Brain microvascular endothelial cell (primary cell): ENCODE results near the gene DBH.

Experiments
- DNase-seq: peaks from one replicate; pipeline ENCODE4 v3.0.0-alpha.2; 2020
- H3K27ac ChIP-seq: fragments of 250-450 bp; sonication (Bioruptor Pico); 2 replicates; pipeline ENCODE4 v1.5.1; 2020; ENCODE audit warnings: mild to moderate bottlenecking, moderate library complexity
- H3K27me3 ChIP-seq: fragments of 250-450 bp; sonication (Bioruptor Pico); replicated peaks from 2 replicates; pipeline ENCODE4 v1.5.1; 2020; ENCODE audit warnings: mild to moderate bottlenecking
- H3K36me3 ChIP-seq: fragments of 250-450 bp; sonication (Bioruptor Pico); replicated peaks from 2 replicates; pipeline ENCODE4 v1.5.1; 2020; ENCODE audit warnings: mild to moderate bottlenecking
- H3K4me3 ChIP-seq: 2 replicates; pipeline ENCODE4 v1.5.1; 2011; ENCODE audit warnings: low read depth, mild to moderate bottlenecking, control low read depth, low read length, moderate library complexity
- CTCF ChIP-seq: IDR thresholded peaks from 2 replicates; pipeline ENCODE4 v1.5.1; 2011; ENCODE audit warnings: low read depth, mild to moderate bottlenecking, moderate library complexity, low read length, control low read depth, inconsistent platforms; ENCODE audit errors: missing control alignments
- in situ Hi-C: cut with HindIII; loops from 2 replicates; pipeline ENCODE4 v1.10.0; 2017; ENCODE audit warnings: low sequenced_read_pairs, low pct_ligation_motif_present

Gene DBH

DNA sequence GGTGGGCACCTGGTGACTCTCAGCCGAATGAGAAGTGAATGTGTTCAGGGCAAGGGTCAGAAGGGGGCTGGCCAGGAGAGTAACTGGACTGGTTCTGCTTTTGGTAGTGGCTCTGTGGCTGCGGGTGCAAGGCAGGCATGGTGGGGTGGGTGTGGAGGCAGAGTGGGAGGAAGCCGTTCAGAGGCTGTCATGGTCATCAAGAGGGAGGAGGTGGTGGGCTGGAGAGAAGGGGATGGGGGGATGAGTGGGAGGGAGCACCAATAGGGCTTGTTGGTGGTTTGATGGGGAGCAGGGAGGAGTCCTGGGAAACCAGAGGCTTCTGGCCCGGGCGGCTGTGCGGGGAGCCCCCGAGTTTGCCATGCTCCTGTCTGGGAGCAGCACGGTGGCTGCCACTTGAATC lies 40.3 kb upstream of the DBH start:
- DNase-seq = no peak
- Histone ChIP-seq H3K27ac (no peak overlapping the region), H3K27me3 (no peaks in the 10 kb centered on the region), H3K4me3 (no peak overlapping the region), H3K36me3 (no peaks in the 10 kb centered on the region)
- in situ Hi-C loops = no loop called here
- TF ChIP-seq CTCF = no peak

- no peaks in the 10 kb centered on the region for H3K27me3 ChIP-seq
- no peak for TF ChIP-seq CTCF
- in situ Hi-C loops = no loop called here
- no peak for DNase-seq
- no peak overlapping the region for H3K4me3 ChIP-seq
- H3K27ac ChIP-seq = no peak overlapping the region
- H3K36me3 ChIP-seq = no peaks in the 10 kb centered on the region
Measured at GRCh38 chr9:133597316-133597957, 38.7 kb upstream of the DBH start.

DNA sequence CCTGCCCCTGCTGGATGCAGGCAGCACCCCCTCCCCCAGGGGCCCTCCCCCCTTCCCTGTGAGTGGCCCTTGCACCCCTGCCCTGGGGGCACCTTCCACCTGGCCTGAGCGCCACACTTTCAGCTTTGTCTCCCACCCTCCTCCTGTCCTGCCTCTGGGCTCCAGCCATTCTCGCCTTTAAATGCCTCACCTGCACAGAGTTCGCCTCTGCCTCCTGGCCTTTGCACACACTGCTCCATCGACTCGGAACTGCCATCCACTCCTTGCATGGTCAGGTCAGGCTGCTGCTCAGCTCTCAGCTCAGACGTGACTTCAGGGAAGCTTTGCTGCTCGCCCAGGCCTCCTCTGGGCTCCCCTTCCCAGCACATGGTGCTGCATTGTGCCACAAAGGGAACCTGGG lies 37.2 kb upstream of the DBH start:
- H3K27me3 ChIP-seq = no peaks in the 10 kb centered on the region
- H3K27ac ChIP-seq = no peak overlapping the region
- in situ Hi-C loops = no loop called here
- no peak for DNase-seq
- no peaks in the 10 kb centered on the region for H3K36me3 ChIP-seq
- TF ChIP-seq CTCF = no peak
- H3K4me3 ChIP-seq = no peak overlapping the region

DNA sequence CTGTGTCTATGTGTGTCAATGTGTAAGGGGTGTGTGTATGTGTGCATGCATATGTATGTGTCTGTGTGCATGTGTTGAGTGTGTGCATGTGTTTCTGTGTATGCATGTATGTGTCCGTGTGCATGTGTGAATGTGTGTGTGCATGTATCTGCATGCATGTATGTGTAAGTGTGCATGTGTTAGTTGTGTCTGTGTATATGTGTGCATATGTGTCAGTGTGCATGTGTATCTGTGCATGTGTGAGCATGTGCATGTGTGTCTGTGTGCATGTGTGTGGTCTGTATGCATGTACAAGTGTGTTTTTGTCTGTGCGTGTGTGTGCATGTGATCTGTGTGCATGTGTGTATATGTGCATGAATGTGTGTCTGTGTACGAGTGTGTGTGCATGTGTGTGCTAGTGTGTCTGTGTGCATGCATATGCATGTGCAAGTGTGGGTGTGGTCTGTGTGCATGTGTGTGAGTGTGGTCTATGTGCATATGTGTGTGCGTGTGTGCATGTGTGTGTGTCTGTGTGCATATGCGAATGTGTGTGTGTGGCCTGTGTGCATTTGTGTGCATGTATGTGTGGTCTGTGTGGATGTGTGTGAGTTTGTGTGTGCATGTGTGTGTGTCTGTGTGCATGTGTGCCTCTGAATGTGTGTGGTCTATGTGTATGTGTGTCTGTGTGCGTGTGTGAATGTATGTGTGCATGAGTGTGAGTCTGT lies 36.5 kb upstream of the DBH start:
- Histone ChIP-seq H3K27me3 (no peaks in the 10 kb centered on the region), H3K36me3 (no peaks in the 10 kb centered on the region), H3K27ac (no peak overlapping the region), H3K4me3 (no peak overlapping the region)
- in situ Hi-C loops = no loop called here
- no peak for DNase-seq
- TF ChIP-seq CTCF = no peak

GRCh38 chr9:133600739-133601138 lies 35.4 kb upstream of the DBH start:
- in situ Hi-C loops = no loop called here
- TF ChIP-seq CTCF = no peak
- no peaks in the 10 kb centered on the region for H3K27me3 ChIP-seq
- no peak for DNase-seq
- no peaks in the 10 kb centered on the region for H3K36me3 ChIP-seq
- H3K27ac ChIP-seq = no peak overlapping the region
- no peak overlapping the region for H3K4me3 ChIP-seq

- Histone ChIP-seq H3K4me3 (no peak overlapping the region), H3K27me3 (peaks cover under 1% of the 10 kb centered on the region), H3K27ac (no peak overlapping the region), H3K36me3 (no peaks in the 10 kb centered on the region)
- in situ Hi-C loops = no loop called here
- TF ChIP-seq CTCF = no peak
- no peak for DNase-seq
Measured at GRCh38 chr9:133601746-133602145, 34.4 kb upstream of the DBH start.
